Stimulated activated CD4-positive, alpha-beta T cell treated with anti-CD3 and anti-CD28 coated beads, Interleukin-2, amount 100 ng/mL, for 4 hours (primary cell): ENCODE measurements around the gene BBC3.
"Not testable (repeated sequence)": the region's sequence is repeated elsewhere in the genome, so short reads cannot be mapped to it uniquely, and the experiment has no call there.

ENCODE experiments used
- DNase-seq: peaks from one replicate; pipeline ENCODE4 v3.0.0-alpha.2; 2020; ENCODE audit warnings: low read depth

BBC3 gene

GRCh38 chr19:47258434-47258833 lies 27.4 kb upstream of the BBC3 start:
- DNase-seq, result no peak

GRCh38 chr19:47257411-47258169 lies 26.6 kb upstream of the BBC3 start:
- DNase-seq, result no peak

GRCh38 chr19:47256693-47257410 lies 25.9 kb upstream of the BBC3 start:
- DNase-seq, result peak; percentile 100

GRCh38 chr19:47255879-47256692 lies 25.1 kb upstream of the BBC3 start, which contains the start of gene CCDC9:
Gene CCDC9, plus strand, starts transcription at chr19:47256525. Its CDS starts 1,876 bp downstream, at chr19:47258401.
- no peak for DNase-seq

- no peak for DNase-seq
Measured at GRCh38 chr19:47253970-47254369, 23.0 kb upstream of the BBC3 start.

- no peak for DNase-seq
Measured at GRCh38 chr19:47253467-47253881, 22.5 kb upstream of the BBC3 start.

GRCh38 chr19:47253016-47253415 lies 22.0 kb upstream of the BBC3 start:
- DNase-seq, result not testable (repeated sequence)

GRCh38 chr19:47247308-47247990 lies 16.4 kb upstream of the BBC3 start:
- peak; percentile 67 for DNase-seq

GRCh38 chr19:47243776-47244547 lies 13.0 kb upstream of the BBC3 start:
- DNase-seq, result peak; percentile 86

- no peak for DNase-seq
Measured at GRCh38 chr19:47243364-47243775, 12.4 kb upstream of the BBC3 start.

- no peak for DNase-seq
Measured at GRCh38 chr19:47241919-47242577, 11.0 kb upstream of the BBC3 start.

- DNase-seq, result peak; percentile 89
Measured at GRCh38 chr19:47240996-47241918, 10.3 kb upstream of the BBC3 start.

GRCh38 chr19:47240556-47240955 lies 9.6 kb upstream of the BBC3 start:
- DNase-seq, result no peak

GRCh38 chr19:47239610-47240296 lies 8.8 kb upstream of the BBC3 start:
- no peak for DNase-seq

- no peak for DNase-seq
Measured at GRCh38 chr19:47239152-47239551, 8.2 kb upstream of the BBC3 start.

- DNase-seq, result no peak
Measured at GRCh38 chr19:47236072-47236675, 5.2 kb upstream of the BBC3 start.

- DNase-seq, result no peak
Measured at GRCh38 chr19:47232422-47233211, 1.6 kb upstream of the BBC3 start.
